GM12891 (cell line): ENCODE results near the gene DDX41.
A peak's percentile ranks its signal among the peaks of the same experiment; 100 is the strongest.

ENCODE experiments used
- DNase-seq: peaks from one replicate; pipeline ENCODE4 v3.0.0; 2011; ENCODE audit warnings: low spot score; ENCODE audit not compliant: insufficient read length
- FAIRE-seq: peaks from 2 replicates; lab custom pipeline; 2011; peaks lifted over from hg19 to GRCh38; lab: Jason Lieb, UNC
- PAX5 ChIP-seq: IDR thresholded peaks from 2 replicates; pipeline ENCODE4 v1.6.1; 2011; ENCODE audit warnings: low read length, moderate library complexity, mild to moderate bottlenecking; ENCODE audit not compliant: insufficient read depth, severe bottlenecking
- POLR2A ChIP-seq: IDR thresholded peaks from 2 replicates; pipeline ENCODE4 v1.6.1; 2011; ENCODE audit warnings: low read depth, low read length, control low read depth
- POLR2AphosphoS5 ChIP-seq: IDR thresholded peaks from 2 replicates; pipeline ENCODE4 v1.6.1; 2011; ENCODE audit warnings: low read depth, low read length, control low read depth
- POU2F2 ChIP-seq: IDR thresholded peaks from 2 replicates; pipeline ENCODE4 v1.6.1; 2011; ENCODE audit warnings: low read depth, mild to moderate bottlenecking, control low read depth, low read length, moderate library complexity
- SPI1 ChIP-seq: IDR thresholded peaks from 2 replicates; pipeline ENCODE4 v1.6.1; 2011; ENCODE audit warnings: low read depth, low read length, control low read depth
- TAF1 ChIP-seq: IDR thresholded peaks from 2 replicates; pipeline ENCODE4 v1.6.1; 2011; ENCODE audit warnings: low read depth, low read length, control low read depth

The DDX41 gene

DNA sequence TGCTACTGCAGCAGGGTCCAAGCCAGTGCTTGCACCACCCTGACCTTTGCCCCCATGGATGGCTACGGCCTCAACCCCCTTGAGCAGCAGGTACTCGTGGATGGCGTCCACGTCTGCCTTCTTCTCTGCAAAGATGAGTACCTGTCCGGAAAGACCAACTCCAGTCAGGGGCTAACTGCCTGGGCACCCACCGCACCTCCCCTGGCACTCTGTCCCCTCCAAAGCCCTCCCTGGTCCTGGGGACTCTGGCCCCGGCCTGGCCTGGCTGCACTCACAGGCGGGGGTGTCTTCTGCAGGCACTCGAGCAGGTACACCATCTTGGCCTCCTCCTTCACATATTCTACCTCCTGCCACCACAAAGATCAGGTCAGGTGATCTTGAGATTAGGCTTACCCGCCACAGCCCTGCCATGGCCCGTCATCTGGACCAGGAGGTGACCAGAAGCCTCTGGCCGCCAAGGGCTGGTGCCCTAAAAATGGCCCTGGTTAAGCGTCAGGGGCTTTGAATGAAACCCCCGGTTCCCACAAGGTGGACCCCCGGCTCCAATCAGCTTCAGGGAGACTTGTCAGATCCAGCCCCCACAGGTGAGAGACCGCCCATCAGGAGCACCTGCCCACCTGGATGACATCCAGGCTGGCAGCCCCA lies 3.9 kb downstream of the DDX41 start:
- no peak for FAIRE-seq
- DNase-seq, result no peak
- TF ChIP-seq SPI1 (no peak), POU2F2 (no peak), POLR2A (no peak), TAF1 (no peak), POLR2AphosphoS5 (no peak)

DNA sequence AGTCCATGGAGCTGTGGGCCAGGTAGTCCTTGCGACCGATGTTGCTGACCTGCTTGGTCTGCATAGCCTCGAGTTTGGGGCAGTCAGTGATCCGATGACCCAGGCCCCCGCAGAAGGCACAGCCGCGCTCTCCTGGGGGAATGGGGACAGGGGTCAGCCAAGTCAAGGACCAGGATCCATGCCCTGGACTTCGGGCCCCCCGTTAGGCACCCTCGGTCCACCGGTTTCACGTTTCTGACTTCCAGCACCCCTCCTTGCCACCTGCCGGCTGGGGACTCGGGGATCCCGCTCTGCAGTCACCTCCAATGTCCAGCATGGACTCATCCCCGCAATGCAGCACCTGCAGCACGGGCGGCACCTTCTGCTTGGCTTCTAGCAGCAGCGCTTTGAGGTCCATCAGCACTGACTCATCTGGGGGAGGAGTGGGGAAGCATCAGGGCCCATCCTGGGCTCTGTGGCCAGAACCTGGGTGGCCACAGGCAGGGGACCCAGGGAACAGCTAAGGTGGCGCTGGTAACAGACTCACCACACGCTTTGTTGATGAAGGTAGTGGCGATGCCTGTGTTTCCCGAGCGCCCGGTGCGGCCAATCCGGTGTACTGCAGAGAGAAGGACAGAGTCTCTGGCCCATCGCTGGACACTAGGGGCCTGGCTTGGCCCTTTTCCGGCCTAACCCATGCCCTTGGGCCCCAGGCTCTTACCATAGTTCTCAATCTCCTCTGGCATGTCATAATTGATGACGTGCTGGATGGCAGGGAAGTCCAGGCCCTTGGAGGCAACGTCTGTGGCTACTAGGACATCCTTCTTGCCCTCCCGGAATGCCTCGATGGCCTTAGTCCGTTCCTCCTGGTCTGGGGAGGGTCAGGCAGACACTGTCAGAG lies 4.7 kb downstream of the DDX41 start:
- no peak for TF ChIP-seq PAX5
- TF ChIP-seq TAF1, result no peak
- no peak for TF ChIP-seq POLR2A
- TF ChIP-seq SPI1, result no peak
- no peak for TF ChIP-seq POLR2AphosphoS5
- TF ChIP-seq POU2F2, result no peak
- no peak for FAIRE-seq

DNA sequence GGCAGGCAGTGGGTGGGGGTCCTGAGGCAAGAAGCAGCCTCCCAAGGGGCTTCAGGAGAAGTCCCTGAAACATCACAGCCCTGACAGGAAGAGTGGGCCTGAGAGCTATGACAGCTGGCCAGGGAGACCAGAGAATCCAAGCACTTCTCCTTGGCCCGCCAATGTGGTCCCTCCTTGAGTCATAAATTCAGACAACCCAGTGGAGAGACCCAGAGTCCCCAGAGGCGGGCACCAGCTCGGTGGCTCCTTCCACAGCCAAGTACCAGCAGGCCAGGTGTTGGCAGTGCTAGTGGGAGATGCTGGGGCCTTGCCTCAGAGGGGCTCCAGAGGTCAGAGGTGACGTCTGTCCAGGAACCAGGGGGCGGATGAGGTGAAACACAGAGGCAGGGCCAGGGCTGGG lies 5.6 kb downstream of the DDX41 start:
- FAIRE-seq (no peak), DNase-seq (no peak)

More for the DNA sequence above, 4.7 kb downstream of the DDX41 start:
- no peak for DNase-seq

DNA sequence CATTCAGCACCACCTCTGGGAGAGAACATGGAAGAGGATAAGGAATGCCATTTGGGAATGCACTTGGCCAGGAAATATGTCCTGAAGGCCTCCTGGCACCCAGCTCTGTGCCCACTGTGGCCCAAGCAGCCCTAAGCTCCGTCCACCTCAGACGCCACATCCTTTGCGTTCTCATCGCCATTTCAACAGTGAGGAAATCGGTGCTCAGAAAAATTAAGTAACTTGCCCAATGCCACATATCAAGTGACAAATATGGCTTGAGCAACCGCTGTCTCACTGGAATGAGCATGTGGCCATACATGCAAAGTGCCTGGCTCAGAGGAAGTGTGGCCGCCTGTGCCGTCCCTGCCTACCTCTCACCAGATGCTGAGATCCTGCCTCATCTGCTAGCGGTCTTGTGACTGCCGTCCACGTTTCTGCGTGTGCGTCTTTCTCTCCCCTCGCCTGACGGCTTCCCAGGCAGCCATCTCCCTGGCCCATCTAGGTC lies 6.2 kb downstream of the DDX41 start:
- no peak for DNase-seq
- peak; percentile 51; the same call in 1 of the 2 replicates for TF ChIP-seq POU2F2
- no peak for TF ChIP-seq POLR2AphosphoS5
- peak; percentile 46; the same call in 1 of the 2 replicates for TF ChIP-seq SPI1
- no peak for TF ChIP-seq PAX5
- TF ChIP-seq POLR2A, result no peak; the same call in 1 of the 2 replicates
- FAIRE-seq, result no peak

More for the DNA sequence above, 5.6 kb downstream of the DDX41 start:
- no peak for TF ChIP-seq SPI1
- TF ChIP-seq PAX5, result no peak
- TF ChIP-seq POU2F2, result no peak
- TF ChIP-seq POLR2A, result no peak
- no peak for TF ChIP-seq POLR2AphosphoS5
- no peak for TF ChIP-seq TAF1

DNA sequence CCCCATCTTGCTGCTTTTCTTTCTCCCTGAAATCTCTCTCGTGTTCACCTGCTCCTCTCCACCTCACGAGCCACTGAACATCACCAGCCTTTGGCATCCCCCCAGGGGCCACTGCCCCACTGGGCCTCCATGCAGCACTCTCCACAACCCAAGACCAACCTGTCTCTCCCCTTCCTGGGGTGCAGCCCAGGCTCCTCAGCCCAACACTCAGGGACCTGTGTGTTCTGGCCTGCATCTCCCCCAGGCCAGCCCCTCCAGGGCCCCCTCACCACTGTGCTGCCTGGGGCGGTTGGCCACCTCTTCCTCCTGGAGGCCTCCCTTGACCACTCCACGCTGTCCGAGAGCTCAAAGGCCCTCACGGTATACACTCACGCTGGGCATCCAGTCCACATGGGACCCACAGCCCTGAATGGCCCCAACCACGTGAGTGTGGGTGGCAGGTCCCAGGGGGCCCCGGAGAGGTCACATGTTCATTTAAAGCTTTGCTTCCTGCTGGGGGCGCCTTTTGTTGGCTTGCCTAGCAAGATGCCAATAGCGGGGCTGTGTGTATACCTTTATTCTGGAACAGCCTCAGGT lies 6.7 kb downstream of the DDX41 start:
- DNase-seq (no peak), FAIRE-seq (no peak)
- 0 out of 2 replicates have a peak, but pooled peaks have one; percentile 17 for TF ChIP-seq POLR2A
- no peak for TF ChIP-seq POU2F2
- TF ChIP-seq POLR2AphosphoS5, result peak; percentile 60

DNA sequence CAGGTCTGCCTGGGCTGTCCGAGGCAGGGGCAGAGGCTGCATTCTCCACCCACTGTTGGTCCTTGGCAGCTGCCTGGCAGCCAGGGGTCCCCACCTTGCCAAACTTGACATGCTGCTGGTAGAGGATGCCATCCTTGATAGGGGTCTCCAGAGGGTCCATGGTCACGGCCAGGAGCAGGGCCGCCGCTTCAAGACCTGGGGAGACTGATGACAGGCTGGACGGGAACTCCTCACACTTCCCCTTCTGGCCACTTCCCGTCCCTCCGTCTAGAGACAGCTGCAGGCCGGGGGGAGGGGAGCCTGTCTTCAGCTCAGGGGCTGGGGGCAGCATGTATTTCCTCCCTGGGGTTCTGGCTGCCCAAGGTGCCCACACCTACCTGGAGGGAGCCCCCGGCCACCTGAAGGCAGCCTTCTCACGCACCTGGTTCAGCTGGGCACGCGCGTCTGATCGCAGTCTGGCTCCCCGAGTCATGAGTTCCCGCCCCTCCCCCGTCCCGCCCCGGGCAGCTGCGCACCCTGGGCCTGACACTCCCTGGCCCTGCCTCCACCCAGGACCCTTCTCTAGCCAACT lies 7.3 kb downstream of the DDX41 start, which contains the start of gene DOK3:
TSS of gene DOK3 (minus strand) at position 446 of the 571 bp plus-strand sequence. CDS start at position 160, 286 bp downstream.
- DNase-seq (no peak), FAIRE-seq (no peak)

DNA sequence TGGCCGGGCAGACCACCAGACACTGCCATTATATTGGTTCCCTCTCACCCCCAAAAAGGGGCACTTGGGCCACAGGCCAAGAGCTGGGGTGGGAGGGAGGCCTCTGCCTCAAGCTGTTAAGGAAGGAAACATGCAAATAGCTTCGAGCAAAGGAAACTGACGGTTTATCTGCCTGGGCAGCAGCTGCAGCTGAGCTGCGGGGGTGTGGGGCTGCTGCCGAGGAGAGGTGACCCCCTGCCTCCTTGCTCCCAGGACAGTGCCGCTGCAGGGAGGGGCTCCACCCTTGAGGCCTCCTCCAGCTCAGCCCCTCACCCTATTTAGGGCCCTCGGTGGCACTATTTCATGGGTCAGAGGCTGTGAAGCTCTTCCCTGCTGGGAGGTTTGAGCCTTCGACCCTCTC lies 7.9 kb downstream of the DDX41 start:
- DNase-seq (no peak), FAIRE-seq (peak; percentile 97)
- TF ChIP-seq SPI1 (no peak), POLR2AphosphoS5 (peak; percentile 77; the same call in 1 of the 2 replicates), TAF1 (peak; percentile 41; the same call in 1 of the 2 replicates), POU2F2 (peak; percentile 93)

More for the DNA sequence above, 7.3 kb downstream of the DDX41 start, which contains the start of gene DOK3:
- TF ChIP-seq POLR2AphosphoS5, result no peak; the same call in 1 of the 2 replicates
- peak; percentile 88 for TF ChIP-seq SPI1

DNA sequence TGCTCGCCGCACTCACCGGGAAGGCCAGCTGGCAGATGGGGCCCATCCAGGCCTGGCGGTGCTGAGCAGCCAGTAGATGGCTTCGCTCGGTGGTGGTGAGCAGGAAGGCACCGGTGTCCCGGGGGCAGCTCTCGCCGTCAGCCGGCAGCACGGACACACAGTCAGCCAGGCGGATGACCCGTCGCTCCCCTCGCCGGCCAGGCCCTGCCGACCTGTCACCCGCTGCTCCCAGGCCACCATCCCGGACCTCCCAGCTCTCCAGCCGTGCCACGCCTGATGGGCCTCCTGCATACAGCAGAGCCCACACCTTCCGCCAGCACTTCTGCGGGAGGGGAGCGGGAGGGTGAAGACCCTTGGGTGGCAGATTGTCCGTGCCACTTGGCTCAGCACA lies 8.5 kb downstream of the DDX41 start:
- no peak for DNase-seq
- TF ChIP-seq TAF1 (no peak), POU2F2 (no peak), POLR2AphosphoS5 (no peak)
- FAIRE-seq, result no peak

DNA sequence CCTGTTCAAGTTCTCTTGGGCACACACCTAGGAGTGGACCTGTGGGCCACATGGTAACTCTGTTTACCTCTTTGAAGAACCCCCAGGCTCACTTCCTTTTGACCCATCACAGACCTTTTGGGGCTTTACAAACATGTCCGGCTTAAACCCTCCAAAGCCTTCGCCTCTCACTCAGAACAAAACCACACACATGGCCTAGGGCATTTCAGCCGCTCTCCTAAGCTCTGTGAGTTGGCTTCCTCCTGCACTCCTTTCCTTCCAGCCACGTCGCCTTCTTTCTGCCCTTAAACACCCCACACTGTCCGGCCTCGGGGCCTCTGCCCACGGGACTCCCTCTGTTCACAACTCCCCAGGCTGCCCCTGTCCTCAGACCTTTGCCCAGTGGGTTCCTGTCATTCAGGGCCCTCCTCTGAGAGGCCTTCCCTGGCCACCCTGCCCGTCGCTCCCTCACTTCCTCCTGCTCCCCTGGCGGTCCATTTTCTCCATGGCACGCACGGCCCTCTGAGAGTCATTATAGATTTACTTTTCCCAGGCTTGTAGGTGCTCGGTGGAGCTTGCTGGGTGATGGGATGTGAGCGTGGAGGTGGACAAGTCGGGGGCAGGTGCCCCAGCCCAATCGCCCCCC lies 9.1 kb downstream of the DDX41 start:
- no peak for FAIRE-seq
- TF ChIP-seq POU2F2 (no peak), TAF1 (no peak), POLR2AphosphoS5 (no peak), POLR2A (no peak), PAX5 (no peak), SPI1 (peak; percentile 36; the same call in 1 of the 2 replicates)
- DNase-seq, result no peak
